SK-N-SH (cell line): ENCODE measurements around the gene ATXN7. TPM values are rescaled to one million over a fixed set of nuclear protein-coding genes. Genes with fewer than 3 reads are reported as not detected.

Source experiments
- CTCF ChIA-PET: fragments of 300-600, 350-600 bp; formaldehyde crosslinking; extraction: SDS; loops from one replicate; lab custom pipeline; 2021; lab: Yijun Ruan, JAX
- POLR2A ChIA-PET: fragments of 350-600 bp; sonication (Branson Sonifier 250); formaldehyde crosslinking; extraction: SDS; loops from one replicate; lab custom pipeline; 2020; ENCODE audit warnings: antibody characterized with exemption, inconsistent platforms; lab: Yijun Ruan, JAX
- DNase-seq: peaks from one replicate; pipeline ENCODE4 v3.0.0; 2012
- H2AFZ ChIP-seq: fragments of 200-600 bp; sonication (generic); 2 replicates; pipeline ENCODE4 v1.8.1; 2016; ENCODE audit warnings: antibody characterized with exemption, mild to moderate bottlenecking, low read depth
- H3F3A ChIP-seq: fragments of 200-600 bp; sonication (generic); replicated peaks from 2 replicates; pipeline ENCODE3; 2016; ENCODE audit warnings: antibody characterized with exemption, mild to moderate bottlenecking; ENCODE audit not compliant: insufficient read depth
- H3K27ac ChIP-seq, 2 experiments: fragments of 200-500 bp in 1 of 2; fragments of 200-600 bp in 1 of 2; sonication (Bioruptor generic) in 1 of 2; sonication (generic), shearing (Covaris generic) in 1 of 2; 2 replicates each; pipeline versions ENCODE4 v1.5.1 to v1.6.1; 2014 to 2016; ENCODE audit warnings: low read depth in 2 of 2, inconsistent platforms in 1 of 2, low read length in 1 of 2, mild to moderate bottlenecking in 1 of 2, mixed read lengths in 1 of 2
- H3K27me3 ChIP-seq: fragments of 200-600 bp; sonication (generic), shearing (Covaris generic); 2 replicates; pipeline ENCODE4 v1.6.1; 2016; ENCODE audit warnings: mixed run types; ENCODE audit not compliant: insufficient read depth
- H3K36me3 ChIP-seq, 2 experiments: fragments of 200-500 bp in 1 of 2; fragments of 200-600 bp in 1 of 2; sonication (Bioruptor generic) in 1 of 2; sonication (generic) in 1 of 2; replicated peaks in 1 of 2; 2 replicates each; pipeline versions ENCODE3 to v1.5.1; 2014 to 2016; ENCODE audit warnings: low read length in 1 of 2, mild to moderate bottlenecking in 1 of 2; ENCODE audit not compliant: insufficient read depth in 2 of 2, control insufficient read depth in 1 of 2
- H3K4me1 ChIP-seq, 2 experiments: fragments of 200-500 bp in 1 of 2; fragments of 200-600 bp in 1 of 2; sonication (Bioruptor generic) in 1 of 2; sonication (generic), shearing (Covaris generic) in 1 of 2; 2 replicates each; pipeline versions ENCODE4 v1.5.1 to v1.6.1; 2014 to 2016; ENCODE audit warnings: low read depth in 1 of 2, low read length in 1 of 2, mixed run types in 1 of 2; ENCODE audit not compliant: insufficient read depth in 2 of 2, control insufficient read depth in 1 of 2
- H3K4me2 ChIP-seq: fragments of 200-600 bp; sonication (generic), shearing (Covaris generic); 2 replicates; pipeline ENCODE4 v1.6.1; 2017; ENCODE audit warnings: mixed run types
- H3K4me3 ChIP-seq, 2 experiments: fragments of 200-500 bp in 1 of 2; fragments of 200-600 bp in 1 of 2; sonication (Bioruptor generic) in 1 of 2; sonication (generic), shearing (Covaris generic) in 1 of 2; 2 replicates each; pipeline versions ENCODE4 v1.5.1 to v1.8.1; 2014 to 2016; ENCODE audit warnings: low read depth in 2 of 2, inconsistent platforms in 1 of 2, low read length in 1 of 2, mild to moderate bottlenecking in 1 of 2, mixed read lengths in 1 of 2, moderate library complexity in 1 of 2
- H3K79me2 ChIP-seq: fragments of 200-600 bp; sonication (generic); 2 replicates; pipeline ENCODE4 v1.8.1; 2017; ENCODE audit warnings: mild to moderate bottlenecking; ENCODE audit not compliant: insufficient read depth
- H3K9ac ChIP-seq: fragments of 200-600 bp; sonication (generic); 2 replicates; pipeline ENCODE4 v1.6.1; 2017; ENCODE audit warnings: mixed run types
- H3K9me2 ChIP-seq: fragments of 200-600 bp; sonication (generic); 2 replicates; pipeline ENCODE4 v1.6.1; 2017; ENCODE audit warnings: mixed run types
- H3K9me3 ChIP-seq: fragments of 200-600 bp; sonication (generic); 2 replicates; pipeline ENCODE4 v1.6.1; 2017; ENCODE audit warnings: mixed run types, mild to moderate bottlenecking, moderate library complexity
- H4K20me1 ChIP-seq: fragments of 200-600 bp; sonication (generic); 2 replicates; pipeline ENCODE4 v1.6.1; 2017; ENCODE audit warnings: mild to moderate bottlenecking, mixed run types; ENCODE audit not compliant: insufficient read depth
- CTCF ChIP-seq: fragments of 200-600 bp; sonication (generic); IDR thresholded peaks from 2 replicates; pipeline ENCODE4 v1.6.1; 2017; ENCODE audit warnings: antibody characterized with exemption, mild to moderate bottlenecking, moderate library complexity
- ELF1 ChIP-seq: IDR thresholded peaks from 2 replicates; pipeline ENCODE4 v1.4.0; 2012
- EP300 ChIP-seq, 2 experiments: IDR thresholded peaks; 2 replicates each; pipeline versions ENCODE4 v1.4.0 to v1.6.1; 2012; ENCODE audit warnings: borderline replicate concordance in 1 of 2, low read depth in 1 of 2, low read length in 1 of 2
- EZH2phosphoT487 ChIP-seq: fragments of 200-600 bp; sonication (generic); IDR thresholded peaks from 2 replicates; pipeline ENCODE4 v1.6.1; 2017; ENCODE audit warnings: low read depth, mixed run types, mild to moderate bottlenecking, antibody characterized with exemption, moderate library complexity, borderline replicate concordance
- FOXJ3 ChIP-seq: sonication (generic); formaldehyde crosslinking; IDR thresholded peaks from 2 replicates; pipeline ENCODE4 v1.5.1; 2020; ENCODE audit warnings: mild to moderate bottlenecking, missing genetic modification reagents
- GABPA ChIP-seq: IDR thresholded peaks from 2 replicates; pipeline ENCODE4 v1.4.0; 2012; ENCODE audit warnings: low read depth, mild to moderate bottlenecking
- MEF2A ChIP-seq: IDR thresholded peaks from 2 replicates; pipeline ENCODE4 v1.4.0; 2012; ENCODE audit warnings: low read depth, borderline replicate concordance
- MXI1 ChIP-seq: IDR thresholded peaks from 2 replicates; pipeline ENCODE4 v1.6.1; 2012; ENCODE audit warnings: mild to moderate bottlenecking, low read depth, low read length, improper control_type of control experiment
- PBX3 ChIP-seq: IDR thresholded peaks from 2 replicates; pipeline ENCODE4; 2012
- REST ChIP-seq: IDR thresholded peaks from 2 replicates; pipeline ENCODE4 v1.6.1; 2012; ENCODE audit warnings: mild to moderate bottlenecking, low read depth, low read length, moderate library complexity
- RXRA ChIP-seq: IDR thresholded peaks from 2 replicates; pipeline ENCODE4 v1.4.0; 2012; ENCODE audit warnings: low read depth, mild to moderate bottlenecking, borderline replicate concordance
- SMC3 ChIP-seq: IDR thresholded peaks from 2 replicates; pipeline ENCODE4 v1.6.1; 2012; ENCODE audit warnings: low read depth, low read length, improper control_type of control experiment
- TAF1 ChIP-seq: IDR thresholded peaks from 2 replicates; pipeline ENCODE4 v1.6.1; 2012; ENCODE audit warnings: low read depth, mild to moderate bottlenecking, low read length, moderate library complexity, borderline replicate concordance
- ZBTB33 ChIP-seq: IDR thresholded peaks from 2 replicates; pipeline ENCODE4 v1.4.0; 2012; ENCODE audit warnings: low read depth, borderline replicate concordance
- WGBS: methylation state at CpG from one replicate; pipeline ENCODE4 v1.1.6; 2017; ENCODE audit warnings: low lambda C conversion rate; 5-methylcytosine and 5-hydroxymethylcytosine counted together
- polyA plus RNA-seq, 3 experiments: library from polyadenylated mRNA; depleted of rRNA; stranded (reverse); fragments of >200 nt; gene quantifications; 2 replicates each; pipeline ENCODE4 v1.2.3, GENCODE V29; 2012

Gene ATXN7
- polyA plus RNA-seq, 1 of the 3 experiments (the other 2 are of a cell fraction), result 6.2 TPM

- WGBS, result 97% methylated on average over 4 of the region's 4 CpGs
- CTCF ChIA-PET, result no interaction called here
- H3K79me2 ChIP-seq, result peaks cover 88% of the 10 kb centered on the region; the same call in 1 of the 2 replicates
- H3K4me2 ChIP-seq, result no peak overlapping the region
- TF ChIP-seq EZH2phosphoT487, result no peak
- no peak for TF ChIP-seq ELF1
- TF ChIP-seq GABPA, result no peak
- no peak for TF ChIP-seq SMC3
- TF ChIP-seq RXRA, result no peak
- no peak for TF ChIP-seq MXI1
- no peak for TF ChIP-seq TAF1
- TF ChIP-seq PBX3, result no peak
- TF ChIP-seq MEF2A, result no peak
- TF ChIP-seq REST, result no peak
- TF ChIP-seq CTCF, result no peak
- TF ChIP-seq FOXJ3 (CRISPR knock-in tag), result no peak
- TF ChIP-seq EP300 (IDR thresholded peaks at IDR 0.05; ENCODE audit: borderline replicate concordance in 1 of 2, low read depth in 1 of 2, low read length in 1 of 2), result no peak
- TF ChIP-seq ZBTB33, result no peak
- no peak overlapping the region for H3K4me3 ChIP-seq
- no peaks in the 10 kb centered on the region for H3K36me3 ChIP-seq
- no peaks in the 10 kb centered on the region for H3K9me3 ChIP-seq
- no peak for DNase-seq
- H2AFZ ChIP-seq, result no peak overlapping the region
- no peak overlapping the region for H3K9ac ChIP-seq
- no peaks in the 10 kb centered on the region for H3K27me3 ChIP-seq
- POLR2A ChIA-PET, result no interaction called here
- no peaks in the 10 kb centered on the region for H3K4me1 ChIP-seq
- no peak overlapping the region for H3K27ac ChIP-seq
- H4K20me1 ChIP-seq, result 0 out of 2 replicates have a peak, but pooled peaks cover under 1% of the 10 kb centered on the region
- H3F3A ChIP-seq, result peaks cover 4% of the 10 kb centered on the region
- no peaks in the 10 kb centered on the region for H3K9me2 ChIP-seq
These were observed 10.6 kb upstream of the ATXN7 start for GRCh38 chr3:63853106-63853505.
